GM18909 (cell line): Measurements from ENCODE around the gene NOM1.

Experiments used
- ATAC-seq: cut with Tn5 transposase; IDR thresholded peaks from one replicate; pipeline ENCODE4 v1.9.1; 2021; ENCODE audit warnings: mild to moderate bottlenecking; ENCODE audit not compliant: unreplicated experiment, poor library complexity

NOM1 gene

DNA sequence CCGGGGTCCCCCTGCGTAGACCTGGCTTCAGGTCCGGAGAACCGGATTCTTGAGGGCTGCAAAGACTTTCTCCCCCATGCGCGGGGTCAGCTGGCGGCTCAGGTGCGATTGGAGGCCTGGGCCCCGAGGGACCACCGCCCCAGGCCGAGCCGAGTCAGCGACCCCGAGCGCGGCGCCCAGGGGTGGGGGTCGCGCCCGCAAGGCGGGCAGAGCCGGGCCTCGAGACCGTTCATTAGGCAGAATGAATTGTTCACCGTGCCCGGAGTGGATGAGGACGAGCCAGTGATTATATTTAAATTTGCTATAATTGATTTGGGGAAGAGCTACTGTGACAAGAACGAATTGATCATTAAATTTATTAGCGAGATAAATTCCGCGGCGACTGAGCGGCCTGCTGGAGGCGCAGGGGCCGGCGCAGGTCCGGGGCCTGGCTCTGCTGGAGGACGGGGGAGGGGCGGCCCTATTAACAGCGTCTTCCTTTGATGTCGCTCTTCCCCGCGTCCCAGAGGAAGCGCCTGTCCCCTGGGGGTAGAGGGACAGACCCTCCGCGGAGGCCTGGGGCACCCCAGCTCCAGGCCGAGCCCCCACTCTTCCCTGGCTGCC is 53.4 kb downstream of the NOM1 start:
- ATAC-seq, result no peak

DNA sequence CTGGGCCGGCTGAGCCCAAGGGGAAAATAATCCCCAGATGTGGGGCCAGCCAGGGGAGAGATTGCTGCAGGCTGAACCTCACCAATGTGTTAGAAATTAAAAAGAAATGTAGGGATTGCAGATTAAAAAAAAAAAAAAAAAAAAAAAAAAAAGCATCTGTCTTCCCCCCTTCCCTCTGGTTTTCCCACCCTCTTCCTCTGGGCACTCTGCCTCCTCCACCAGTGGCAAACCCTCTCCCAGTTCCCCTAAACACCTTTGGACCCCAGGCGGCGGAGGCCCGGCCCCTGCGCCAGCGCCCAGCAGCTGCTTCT is 53.9 kb downstream of the NOM1 start:
- no peak for ATAC-seq

DNA sequence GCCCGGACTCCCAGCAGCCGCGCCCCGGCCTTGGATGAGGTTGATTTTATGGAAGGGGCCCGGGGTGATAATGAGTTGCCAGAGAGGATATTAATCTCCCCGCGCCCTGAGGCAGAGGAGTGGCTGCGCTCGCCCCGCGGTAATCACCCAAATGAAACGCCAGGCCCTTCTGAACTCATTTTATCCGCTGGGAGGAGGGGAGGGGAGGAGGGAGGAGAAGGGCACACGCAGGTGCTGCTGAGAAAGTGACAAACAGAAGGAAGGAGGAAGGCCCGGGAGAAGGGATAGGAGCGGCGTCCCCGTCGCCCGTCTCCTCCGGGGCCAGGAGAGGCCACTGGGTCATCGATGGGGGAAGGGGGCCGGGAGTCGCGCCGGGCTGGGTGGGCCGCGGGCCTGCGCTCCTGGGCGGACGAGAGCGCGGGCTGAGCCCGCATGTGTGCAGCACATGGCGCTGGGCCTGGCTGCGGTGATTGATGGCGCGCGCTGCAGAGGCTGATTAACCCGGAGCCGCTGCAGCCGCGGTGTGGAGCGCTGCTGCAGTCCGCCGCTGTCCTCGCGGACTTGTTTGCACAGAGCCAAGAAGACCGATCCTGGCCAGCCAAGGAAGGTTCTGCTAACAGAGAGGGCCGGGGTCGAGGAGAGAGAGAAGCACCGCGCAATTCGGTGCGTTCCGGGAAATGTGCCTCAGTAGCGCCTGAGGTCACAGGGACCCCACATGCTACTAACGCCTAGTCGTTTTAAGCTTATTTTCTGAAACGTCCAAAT is 54.4 kb downstream of the NOM1 start:
- ATAC-seq, result no peak

DNA sequence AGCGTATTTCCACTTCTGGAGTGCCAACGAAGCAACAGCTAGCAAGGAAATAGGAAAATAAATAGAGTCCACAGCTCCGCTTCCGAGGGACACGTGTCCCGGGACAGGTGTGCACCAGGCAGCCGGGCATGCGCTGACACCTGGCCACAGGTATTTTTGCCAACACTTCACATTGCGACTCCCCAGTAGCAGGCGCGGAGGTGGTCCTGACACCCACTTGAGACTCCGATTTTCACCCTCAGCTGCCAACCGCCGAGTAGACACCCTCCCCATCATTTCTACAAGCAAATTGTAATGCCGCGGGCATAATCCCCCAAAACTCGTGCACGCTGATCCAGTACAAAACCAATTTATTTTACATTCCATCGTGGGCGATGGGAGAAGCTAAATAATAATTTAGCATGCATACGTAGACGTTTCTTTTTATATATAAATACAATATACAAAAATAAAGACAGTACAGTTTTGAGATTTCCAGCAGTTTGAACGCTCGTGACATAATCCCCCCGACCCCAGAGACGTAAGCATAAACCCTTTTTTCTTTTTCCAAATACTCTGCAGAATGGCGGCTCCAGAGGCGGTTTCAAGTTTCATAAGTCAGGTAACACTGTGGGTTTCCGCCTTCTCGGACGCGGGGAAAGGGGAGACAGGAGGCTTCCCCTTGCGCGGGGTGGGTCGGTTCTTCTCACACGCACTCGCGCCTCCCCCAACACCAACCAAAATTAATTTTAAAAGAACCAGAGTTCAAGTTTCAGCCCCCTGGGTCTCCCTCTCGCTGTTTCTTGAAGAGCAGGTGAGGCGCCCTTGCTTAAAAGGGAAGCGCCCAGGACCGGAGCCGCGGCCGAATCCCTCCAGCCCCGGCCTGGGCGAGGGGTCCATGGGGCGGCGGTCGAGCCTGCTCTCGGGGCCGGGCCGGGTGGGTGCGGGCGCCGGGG is 55.3 kb downstream of the NOM1 start:
- no peak for ATAC-seq

DNA sequence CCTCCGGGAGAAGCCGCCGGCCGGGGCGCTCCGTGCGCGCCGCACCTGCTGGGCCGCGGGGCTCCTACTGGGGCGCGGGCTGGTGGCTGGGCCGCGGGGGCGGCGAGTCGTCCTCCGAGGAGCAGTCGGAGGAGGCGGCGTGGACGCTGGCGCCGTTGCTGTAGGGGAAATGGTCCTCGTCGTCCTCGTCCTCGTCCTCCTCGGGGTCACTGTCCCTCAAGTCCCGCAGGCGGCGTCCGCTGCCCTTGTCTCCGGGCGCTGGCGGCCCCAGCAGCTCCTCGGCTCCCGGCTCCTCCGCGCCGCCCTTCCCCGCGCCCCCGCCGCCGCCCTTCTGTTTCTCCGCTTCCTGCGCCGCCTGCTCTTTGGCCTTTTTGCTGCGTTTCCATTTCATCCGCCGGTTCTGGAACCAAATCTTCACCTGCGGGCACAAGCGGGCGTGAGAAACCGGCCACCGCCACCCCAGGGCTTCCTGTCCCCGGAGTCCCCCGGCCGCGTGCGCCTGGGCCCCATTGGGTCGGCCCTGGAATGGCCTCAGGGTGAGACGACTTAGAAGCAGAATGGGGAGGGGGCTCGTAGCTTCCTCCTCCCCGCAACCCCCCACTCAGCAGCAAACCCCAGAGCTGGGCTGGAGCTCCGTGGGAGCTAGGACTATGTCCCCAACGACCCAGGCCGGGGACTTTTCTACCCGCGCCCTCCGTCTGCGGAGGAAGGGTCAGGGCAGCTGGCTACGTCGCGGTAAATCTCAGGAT is 56.1 kb downstream of the NOM1 start:
- ATAC-seq, result no peak

DNA sequence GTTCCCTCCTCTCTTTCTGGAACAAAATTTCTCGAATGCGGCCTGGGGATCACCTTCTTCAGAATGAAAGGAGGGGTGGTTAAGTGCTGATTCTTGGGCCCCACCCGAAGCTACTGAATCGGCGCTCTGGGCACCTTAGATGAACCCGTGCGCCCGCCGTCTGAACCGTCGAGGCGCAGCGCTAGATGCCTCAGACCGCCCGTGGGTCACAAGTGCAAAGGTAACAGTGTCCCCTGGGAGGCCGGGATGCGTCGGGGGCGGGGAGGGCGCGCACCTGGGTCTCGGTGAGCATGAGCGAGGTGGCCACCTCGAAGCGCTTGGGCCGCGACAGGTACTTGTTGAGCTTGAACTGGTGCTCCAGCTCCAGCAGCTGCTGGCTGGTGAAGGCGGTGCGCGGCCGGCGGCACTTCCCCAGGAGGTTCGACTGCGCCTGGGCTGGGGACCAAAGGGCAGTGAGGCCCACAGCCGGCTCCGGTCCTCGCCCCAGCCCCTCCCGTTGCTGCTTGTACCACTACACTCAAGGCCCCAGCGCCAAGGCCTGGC is 56.8 kb downstream of the NOM1 start:
- ATAC-seq, result no peak

DNA sequence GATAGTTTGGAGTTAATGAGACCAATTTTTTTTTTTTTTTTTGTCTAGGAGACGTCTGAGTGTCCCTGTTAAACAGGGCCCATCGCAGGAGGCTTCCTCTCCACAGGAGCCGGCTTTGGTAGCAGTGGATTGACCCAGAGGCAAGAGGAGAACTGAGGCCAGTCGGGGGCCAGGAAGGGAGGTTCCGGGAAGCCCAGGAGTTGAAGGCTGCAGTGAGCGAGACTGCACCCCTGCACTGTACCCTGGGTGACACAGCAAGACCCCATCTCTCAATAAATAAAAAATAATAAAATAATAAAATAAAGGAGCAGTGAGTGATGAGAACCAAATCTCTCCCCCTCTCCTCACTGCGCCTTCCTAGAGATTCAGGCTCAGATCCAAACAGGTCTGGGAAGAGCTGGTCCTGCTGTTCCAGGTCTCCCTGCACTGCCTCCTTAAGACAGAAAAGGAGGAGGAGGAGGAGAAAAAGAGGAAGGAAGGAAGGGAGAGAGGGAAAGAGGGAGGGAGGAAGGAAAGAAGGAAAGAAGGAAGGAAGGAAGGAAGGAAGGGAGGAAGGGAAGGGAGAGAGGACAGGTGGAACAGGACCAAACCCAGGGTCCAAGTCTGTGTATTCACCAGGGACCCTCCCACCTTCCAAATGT is 57.4 kb downstream of the NOM1 start:
- no peak for ATAC-seq

DNA sequence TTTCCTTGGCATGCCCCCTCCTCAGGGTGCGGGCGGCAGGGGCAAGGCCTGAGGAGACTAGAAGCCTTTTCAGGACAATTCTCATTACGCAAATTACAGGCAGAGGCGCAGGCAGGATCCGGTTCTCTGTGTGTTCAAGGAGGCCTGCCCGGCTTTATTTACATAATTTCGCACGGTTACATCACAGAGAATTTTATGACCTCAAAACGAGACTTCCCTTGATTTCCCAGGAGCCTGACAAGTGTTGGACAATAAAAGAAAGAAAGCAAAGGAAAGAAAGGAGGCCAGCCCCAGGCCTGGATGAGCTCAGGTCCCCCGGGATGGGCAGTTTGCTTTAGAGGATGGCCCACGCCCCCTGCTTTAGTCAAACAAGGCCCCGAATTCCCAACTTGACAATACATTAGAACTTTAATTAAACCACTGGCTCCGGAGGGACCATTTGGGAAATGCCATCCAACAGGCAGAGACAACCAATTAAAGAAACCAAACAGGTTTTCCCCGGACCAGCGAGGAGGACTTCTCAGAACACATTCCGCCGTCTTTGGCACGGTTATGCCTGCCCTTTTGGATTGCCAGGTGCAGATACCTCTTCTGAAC is 58.1 kb downstream of the NOM1 start:
- ATAC-seq, result no peak

DNA sequence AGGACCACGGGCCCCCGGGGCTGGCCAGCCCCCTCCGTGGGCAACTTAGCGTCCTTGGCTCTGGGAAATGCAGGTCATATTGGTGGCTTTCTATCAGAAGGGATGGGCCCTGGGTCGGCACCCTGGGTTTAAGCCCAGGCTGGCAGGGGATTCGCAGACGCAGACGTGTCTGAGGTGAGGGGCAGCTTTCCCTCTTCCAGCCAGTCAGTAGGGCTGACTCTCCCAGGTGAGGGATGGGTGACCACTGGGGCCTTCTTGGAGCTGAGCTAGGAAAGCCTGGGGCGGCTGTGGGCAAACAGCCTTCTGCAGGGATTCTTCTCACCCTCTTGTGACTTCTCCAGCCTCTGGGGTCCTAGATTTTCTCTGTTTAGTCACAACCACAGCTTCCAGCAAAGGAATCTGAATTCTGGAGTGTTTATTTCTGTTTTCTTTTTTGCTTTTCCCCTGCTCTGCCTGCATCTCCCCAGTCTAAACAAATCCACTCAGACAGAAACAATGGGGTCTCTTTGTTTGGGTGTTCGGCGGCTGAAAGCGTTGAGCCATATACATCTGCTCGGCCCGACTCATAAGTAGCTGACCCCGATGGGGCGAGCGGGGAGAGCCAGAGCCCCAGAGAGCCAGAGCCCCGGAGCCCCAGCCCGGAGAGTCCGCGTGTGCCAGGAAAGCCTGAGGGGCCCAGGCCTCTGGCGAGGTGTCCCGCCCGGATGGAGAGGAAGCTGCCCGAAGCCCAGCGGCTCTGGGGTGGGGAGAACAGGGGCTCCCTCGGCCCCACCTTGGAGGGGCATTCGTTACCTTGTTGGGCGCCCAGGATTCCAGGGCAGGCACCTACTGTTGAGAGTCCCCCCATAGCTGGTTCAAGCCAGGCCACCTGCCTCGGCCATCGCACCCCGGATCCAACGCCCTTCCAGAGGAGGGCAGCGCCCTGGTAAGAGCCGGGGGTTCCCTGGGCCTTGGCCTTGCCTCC is 59.0 kb downstream of the NOM1 start:
- peak; percentile 2 for ATAC-seq

DNA sequence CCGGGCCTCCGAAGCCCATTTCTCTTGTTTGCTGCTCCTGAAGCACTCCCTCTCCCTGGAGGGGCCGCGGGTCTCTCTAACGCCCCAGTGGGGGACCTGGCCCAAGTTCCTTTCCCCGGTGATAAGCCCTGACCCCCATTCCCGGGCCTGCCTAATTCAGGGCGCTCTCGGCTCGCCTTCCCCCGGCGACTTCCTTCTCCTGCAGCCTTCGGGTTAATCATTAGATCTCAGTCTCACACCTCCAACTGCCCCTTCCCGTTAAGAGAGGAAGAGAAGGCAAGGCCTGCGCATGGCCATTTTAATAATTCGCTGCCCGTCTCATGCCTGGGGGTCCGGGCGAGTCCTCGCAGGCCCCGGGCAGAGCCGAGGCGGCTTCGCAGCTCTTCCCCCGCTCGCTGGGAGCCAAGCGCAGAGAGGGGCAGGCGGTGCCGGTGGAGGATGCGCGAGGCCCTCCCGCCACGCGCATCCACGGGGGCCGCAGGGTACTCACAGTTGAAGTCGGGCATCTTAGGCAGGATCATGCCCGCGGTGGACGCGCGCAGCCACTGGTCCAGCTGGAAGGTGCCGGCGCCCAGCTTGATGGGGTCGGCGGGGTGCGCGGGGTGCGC is 59.8 kb downstream of the NOM1 start:
- peak; percentile 39 for ATAC-seq

DNA sequence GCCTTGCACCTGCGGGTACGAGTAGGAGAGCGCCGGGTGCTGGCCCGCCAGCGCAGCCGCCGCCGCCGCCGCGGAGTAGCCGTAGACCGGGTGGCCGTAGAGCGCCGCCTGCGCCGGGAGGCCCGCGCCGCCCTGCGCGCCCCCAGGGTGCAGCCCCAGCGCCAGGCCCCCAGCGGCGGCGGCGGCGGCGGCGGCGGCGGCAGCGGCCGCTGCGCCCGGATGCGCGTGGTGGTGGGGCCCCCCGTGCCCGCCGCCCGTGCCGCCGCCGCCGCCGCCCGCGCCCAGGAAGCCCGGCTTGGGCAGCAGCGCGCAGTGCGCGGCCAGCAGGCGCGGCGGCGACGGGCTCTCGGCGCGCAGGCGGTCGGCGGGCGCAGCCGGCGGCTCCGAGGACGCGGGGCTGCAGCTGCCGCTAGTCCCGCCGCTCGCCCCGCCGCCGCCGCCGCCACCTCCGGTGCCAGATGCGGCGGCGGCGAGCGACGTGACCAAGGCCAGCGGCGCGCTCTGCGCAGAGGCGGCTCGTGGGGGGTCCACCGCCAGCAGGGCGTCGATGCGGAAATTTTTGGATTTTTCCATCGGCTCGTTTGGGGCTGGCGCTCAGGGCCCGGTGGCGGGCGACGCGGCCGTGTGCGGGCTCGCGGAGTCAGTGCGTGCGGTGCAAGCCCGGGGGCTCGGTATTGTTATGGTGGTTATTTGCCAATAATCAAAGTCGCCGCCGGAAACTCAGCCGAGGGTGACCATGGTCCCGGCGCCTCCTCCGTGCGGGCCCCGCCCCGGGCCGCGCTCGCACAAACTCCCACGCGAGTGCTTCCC is 60.5 kb downstream of the NOM1 start:
- ATAC-seq, result peak; percentile 28

DNA sequence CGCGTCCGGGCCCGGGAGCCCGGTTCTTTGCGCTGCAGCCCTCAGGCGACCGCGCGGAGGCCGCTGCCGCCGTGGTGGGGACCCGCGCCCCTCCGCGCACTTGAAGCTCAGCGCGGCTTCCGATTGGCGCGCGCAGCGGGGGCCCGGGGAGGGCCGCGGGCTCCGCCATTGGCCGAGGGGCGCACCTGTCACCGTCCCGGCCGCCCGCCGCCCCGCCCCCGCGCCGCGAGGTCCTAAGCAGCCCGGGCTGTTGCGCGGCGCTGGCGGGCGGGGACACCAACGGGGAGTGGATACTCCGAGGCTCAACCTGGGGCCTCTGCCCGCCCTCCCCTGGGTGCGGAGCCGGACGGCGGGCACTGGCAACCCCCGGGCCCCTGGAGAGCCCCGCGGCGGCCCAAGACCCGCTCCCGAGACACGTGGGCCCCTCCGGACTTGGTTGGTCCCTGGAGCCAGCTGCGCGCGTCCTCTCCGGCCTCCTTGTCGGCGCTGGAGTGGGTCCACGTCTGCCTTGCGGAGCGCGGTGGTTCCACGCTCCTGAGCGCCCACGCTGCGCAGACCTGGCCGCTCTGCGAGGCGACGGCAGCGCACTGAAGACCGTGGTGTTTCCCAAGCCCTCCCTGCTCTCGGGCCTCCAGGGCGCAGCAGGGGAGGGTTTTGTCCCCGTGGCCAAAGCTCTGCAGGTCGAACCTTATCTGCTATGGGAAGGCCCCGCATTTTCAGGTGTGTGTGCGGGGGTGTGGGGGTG is 61.2 kb downstream of the NOM1 start, which contains the start of gene MNX1:
MNX1 (minus strand) TSS at position 76 of the 745 bp plus-strand sequence. CDS start 313 bp downstream, outside the sequence.
- ATAC-seq, result peak; percentile 76

DNA sequence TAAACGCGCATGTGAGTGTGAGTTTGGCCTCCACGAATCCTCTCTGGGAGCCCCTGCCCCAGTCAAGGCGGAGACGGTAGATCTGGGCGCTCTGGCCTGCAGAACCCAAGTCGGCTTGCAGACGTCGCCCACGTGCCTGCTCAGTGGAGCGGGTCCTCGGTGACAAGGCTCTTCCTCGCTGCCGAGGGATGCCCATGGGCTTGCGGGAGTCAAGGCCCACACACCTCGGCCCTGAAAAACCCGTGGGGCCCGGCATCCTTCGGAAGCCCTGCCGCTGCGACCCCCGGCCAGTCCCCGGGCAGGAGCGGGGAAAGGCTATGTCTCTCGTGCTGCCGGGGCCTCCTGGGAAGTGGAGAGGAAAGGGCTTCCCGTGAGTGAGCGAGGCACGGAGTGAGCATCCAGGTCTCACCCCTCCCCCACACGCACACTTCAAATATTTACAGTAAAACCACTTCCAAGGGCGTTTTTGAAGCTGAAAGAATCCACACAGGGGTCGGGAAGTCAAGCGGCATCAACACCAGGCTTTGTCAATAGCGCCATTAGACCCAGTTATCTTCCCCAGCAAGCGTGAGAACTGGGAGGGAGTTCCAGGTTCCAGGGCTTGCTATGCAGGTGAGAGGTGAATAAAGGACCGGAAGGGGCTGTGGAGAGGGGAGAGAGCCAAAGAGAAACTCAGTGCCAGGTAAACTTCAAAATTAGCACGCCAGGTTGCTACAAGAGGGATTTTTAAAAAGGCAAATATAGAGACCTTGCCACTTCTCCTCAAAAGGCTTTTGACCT is 62.0 kb downstream of the NOM1 start:
- no peak for ATAC-seq

DNA sequence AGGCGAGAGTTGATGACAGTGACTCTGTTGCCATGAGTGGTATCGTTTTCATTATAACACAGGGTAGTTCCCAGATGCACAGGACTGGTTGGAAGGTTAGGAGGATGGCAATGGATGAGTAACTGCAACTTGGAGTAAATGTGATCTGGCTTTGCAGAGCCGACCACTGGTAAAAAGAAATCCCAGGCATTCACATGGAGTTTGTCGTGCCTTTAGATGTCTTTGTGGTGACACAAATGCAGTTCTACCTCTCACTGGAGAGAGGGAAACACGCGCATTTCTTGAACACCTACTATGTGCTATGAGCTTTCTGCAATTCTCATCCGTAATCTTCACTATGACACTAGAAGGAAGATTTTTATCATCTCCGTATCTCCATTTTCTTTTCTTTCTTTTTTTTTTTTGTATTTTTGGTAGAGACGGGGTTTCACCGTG is 62.6 kb downstream of the NOM1 start:
- ATAC-seq, result no peak

DNA sequence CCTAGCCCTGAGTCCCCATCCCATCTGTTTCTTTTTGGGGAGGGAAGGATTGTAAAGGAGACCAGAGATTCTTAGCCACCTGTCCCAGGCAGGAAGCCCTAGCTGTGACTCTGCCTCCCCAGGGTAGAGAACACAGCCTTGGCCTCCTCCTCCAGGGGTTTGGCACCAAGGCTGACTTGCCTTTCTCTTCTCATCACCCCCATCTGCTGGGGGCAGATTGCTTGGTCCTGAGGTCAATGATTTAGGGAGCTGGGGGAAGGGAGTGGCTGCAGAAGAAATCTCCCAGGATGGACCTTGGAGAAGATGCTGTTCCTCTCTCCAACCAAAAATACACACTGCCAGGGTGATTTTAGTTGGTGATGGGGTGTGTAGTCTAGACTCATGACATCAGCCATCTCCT is 63.6 kb downstream of the NOM1 start:
- ATAC-seq, result no peak
